CD4-positive, alpha-beta T cell treated with Interferon gamma for 1 hour (primary cell): ENCODE measurements around the gene RGS8.

Source experiments
- DNase-seq: peaks from one replicate; pipeline ENCODE4 v3.0.0-alpha.2; 2020

The RGS8 gene

GRCh38 chr1:182670032-182670749 is 14.2 kb downstream of the RGS8 start:
- DNase-seq = no peak

- no peak for DNase-seq
Measured at GRCh38 chr1:182669266-182669665, 15.1 kb downstream of the RGS8 start.

DNA sequence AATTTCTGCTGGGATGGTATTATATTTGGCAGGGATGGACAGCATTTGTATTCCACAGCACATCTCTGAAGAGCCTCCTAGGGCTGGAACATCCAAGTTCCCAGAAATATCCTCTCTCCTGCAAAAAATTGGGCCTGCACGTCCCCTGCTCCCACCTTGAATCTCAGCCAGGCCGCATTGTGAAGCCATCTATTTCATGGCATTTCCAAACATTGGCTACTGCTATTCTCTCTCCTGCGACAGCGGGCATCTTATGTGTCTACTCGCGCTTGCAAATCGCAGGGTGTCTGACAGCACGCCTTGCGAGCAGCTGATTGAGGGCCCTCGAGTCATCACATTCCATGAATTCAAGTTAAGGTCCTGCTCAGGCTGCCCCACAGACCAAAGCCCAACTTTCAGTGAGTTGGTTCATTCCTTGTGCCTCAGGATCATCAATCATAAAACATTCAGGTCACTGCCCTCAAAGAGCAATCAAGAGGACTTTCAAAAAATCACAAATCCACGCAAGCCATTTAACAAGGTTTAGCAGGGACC is 15.8 kb downstream of the RGS8 start:
- DNase-seq = no peak

DNA sequence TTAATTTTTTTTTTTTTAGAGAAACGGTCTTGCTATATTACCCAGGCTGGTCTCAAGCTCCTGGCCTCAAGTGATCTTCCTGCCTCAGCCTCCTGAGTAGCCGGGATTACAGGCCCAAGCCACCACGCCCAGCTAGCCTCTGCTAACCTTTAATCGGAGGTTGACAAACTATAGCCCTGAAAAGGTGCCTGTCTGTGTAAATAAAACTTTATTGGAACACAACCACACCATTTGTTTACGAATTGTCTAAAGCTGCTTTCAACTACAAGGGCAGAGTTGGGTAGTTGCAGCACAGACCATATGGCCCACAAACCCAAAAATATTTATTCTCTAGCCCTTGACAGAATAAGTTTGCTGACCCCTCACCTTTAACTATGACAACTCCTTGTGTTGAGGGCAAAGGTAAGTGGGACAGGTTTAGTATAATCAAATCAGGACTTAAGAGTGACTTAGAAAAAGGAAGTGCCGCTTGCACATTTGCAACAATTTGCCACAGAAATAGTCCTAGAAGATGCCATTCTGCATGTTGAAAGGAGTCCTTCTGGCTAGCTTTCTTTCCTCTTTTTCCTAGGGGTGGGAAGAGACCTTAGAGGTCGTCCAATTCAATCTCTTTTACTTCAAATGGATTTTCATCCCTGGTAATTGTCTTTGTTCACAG is 16.4 kb downstream of the RGS8 start:
- no peak for DNase-seq

GRCh38 chr1:182666706-182667105 is 17.7 kb downstream of the RGS8 start:
- no peak for DNase-seq

DNA sequence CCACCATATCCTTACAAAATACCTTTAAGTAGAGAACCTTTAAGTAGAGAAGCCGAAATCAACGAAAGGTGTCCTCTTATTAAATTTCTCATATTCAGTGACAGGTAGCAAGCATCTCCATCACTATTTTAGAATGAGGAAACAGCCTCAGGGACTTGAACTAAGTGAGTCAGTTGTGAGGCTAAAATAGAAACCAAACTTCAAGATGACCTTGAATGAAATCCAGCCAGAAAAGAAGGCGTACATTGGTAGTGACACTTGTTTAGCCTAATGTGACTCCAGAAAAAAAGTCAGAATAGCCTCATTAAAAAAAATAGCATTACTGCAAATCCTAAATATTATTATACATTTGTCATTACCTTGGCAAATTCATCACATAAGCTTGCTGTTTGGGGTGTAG is 20.1 kb downstream of the RGS8 start:
- DNase-seq = no peak

DNA sequence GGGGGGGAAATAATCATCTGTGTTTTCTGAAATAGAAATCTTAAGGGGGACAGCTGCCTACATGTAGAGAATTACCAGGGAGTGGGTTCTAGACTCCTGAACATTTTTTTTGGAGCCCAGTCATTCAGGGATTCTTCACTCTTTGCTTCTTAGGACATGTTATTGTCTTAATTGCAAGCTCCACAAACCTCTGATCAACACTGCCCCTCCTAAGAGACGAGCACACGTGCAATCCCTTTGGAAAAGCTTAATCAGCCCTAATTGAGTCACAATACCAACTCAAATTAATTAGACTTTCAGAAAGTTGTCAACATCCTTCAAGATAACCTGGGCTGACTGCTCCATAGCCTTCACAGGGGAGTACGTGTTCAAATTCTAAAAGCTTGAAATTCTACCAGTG is 21.4 kb downstream of the RGS8 start:
- no peak for DNase-seq

DNA sequence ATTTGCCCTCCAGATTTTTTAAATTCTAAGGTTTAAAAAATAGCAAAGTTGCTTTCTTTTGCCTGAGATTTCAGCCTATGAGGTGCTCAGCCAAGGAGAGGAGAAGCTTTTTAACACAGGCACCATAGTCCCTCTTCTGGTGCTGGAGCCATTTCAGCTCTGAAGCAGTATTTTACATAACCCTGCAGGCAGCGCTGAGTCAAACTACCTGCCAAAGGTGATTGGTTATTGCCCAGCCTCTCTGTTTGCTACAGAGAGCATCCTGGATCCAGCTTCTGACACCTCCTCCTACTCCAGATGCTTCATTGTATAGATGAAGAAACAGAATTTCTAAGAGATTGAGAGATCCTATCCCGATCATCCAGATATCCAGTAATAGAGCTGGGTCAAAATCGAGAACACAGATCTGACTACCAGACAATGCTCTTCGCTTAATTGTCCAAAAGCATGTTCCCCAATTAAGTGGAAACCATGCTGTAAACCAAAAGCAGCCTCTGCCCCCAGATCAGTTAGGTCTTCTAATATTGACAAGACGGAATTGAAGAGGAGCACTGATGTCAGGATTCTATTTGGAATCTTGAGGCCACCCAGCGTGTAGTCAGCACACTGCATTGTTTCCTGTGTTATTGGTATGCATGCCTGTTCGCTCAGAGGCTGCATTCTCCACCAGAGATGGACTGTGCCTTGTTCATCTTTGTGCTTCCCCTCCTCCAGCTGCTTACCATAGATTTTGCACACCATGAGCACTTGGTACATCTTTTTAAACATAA is 22.1 kb downstream of the RGS8 start:
- no peak for DNase-seq

- DNase-seq = no peak
Measured at GRCh38 chr1:182658055-182658454, 26.3 kb downstream of the RGS8 start.

GRCh38 chr1:182656842-182657397 is 27.5 kb downstream of the RGS8 start:
- DNase-seq = no peak

DNA sequence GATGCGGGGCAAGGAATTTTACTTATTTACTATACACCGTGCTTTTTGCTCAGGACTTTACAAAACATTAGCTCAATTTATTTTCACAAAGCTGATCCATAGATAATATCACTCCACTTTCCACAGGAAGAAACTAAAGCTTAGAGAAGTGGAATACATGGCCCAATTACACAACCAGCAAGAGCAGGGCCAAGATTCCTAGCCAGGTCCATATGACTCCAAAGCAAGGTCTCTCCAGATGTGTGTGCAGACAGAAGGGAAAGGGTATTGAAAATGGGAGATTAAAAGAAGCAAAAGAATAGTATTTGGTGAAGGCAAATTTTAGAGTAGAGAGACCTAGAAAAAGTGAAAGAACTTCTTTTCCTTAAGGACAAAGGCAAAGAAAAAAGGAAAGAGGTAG is 30.4 kb downstream of the RGS8 start:
- no peak for DNase-seq

DNA sequence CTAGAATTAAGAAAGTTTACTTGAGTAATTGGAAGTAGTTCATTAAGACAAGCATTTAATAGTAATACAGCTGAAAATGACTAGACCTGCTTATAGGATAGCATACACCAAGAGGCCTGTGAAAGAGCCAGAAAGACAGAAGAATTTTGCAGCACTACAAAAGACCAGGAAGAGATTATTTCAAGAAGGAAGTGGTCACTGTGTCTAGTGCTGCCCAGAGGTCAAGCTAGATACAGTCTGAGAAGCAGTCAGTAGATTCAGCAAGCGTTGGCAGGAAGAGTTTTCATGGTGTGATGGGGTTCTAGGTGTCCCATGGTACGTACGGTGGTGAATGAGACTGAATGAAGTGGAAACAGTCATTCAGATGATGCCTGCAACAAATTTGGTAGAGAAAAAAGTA is 31.5 kb downstream of the RGS8 start:
- no peak for DNase-seq

GRCh38 chr1:182651339-182651724 is 33.1 kb downstream of the RGS8 start:
- DNase-seq = no peak

DNA sequence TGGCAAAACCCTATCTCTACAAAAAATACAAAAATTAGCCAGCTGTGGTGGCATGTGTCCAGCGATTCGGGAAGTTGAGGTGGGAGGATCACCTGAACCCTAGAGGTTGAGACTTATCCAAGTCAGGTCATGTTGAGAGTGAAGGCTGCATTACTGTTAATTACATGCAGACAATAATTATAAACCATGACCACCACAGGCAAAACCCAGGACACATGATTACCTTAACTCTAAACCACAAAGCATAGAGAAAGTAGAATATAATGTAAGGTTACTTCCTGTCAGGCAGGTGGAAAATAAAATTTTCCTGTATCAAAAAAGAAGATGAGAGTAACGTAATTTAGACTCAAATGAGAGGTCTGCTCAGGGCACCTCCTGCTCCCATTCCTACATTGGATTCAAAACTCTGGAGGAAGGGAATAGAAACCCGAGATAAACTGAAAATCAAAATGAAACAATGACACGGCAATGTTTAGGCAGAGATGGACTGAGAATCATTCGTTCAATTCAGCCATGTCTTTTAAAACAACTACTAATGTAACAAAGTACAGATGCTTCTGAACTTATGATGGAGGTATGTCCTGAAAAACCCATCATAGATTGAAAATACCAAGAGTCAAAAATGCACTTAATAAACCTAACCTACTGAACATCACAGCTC is 33.6 kb downstream of the RGS8 start:
- no peak for DNase-seq

GRCh38 chr1:182649041-182649440 is 35.3 kb downstream of the RGS8 start:
- DNase-seq = no peak

GRCh38 chr1:182646739-182647138 is 37.6 kb downstream of the RGS8 start:
- no peak for DNase-seq

- no peak for DNase-seq
Measured at GRCh38 chr1:182644886-182645285, 39.5 kb downstream of the RGS8 start.

DNA sequence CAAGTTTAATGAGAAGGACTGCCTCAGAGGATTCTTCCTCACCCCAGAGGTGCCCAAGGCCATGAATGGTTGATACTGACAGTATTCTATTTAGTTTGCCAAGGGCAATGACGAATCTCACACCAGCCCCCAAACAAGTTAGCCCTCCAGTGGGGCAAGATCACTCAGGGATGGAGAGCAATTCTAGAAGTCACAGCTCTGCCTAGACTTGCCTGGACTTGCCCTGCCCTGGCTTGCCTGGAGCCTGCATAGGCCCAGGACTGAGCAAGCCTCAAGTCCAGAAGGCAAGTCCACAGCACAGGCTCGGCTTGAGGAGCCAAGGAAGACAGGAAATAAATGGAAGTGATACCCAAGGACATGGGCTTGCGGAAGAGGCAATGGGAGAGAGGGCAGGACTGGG is 40.7 kb downstream of the RGS8 start:
- no peak for DNase-seq

DNA sequence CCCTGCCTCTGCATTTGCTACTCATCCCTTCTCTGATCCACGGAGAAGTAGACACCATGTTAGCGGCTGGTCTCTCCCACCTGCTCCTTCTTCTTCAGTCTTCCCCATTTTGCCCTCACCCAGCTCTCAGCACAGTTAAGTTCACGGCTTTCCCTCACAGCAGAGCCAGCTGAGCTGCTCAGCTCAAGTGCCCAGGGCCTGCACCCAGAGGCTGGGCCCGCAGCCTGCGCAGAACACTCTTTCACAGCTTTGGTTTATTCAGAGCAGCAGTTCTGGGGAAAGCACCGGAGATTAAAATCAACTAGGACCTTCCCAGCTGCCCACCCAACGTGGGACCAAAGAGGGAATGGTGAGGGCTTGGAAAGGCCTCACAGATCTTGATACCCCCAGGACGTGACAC is 41.9 kb downstream of the RGS8 start:
- DNase-seq = no peak

- DNase-seq = no peak
Measured at GRCh38 chr1:182641561-182641960, 42.8 kb downstream of the RGS8 start.

GRCh38 chr1:182639330-182639729 is 45.1 kb downstream of the RGS8 start:
- no peak for DNase-seq

GRCh38 chr1:182637769-182638168 is 46.6 kb downstream of the RGS8 start:
- DNase-seq = no peak

- no peak for DNase-seq
Measured at GRCh38 chr1:182635871-182636270, 48.5 kb downstream of the RGS8 start.
